Hematopoietic multipotent progenitor cell treated with erythropoietin and hydrocortisone succinate and interleukin-3 and kit ligand, for 6 days (in vitro differentiated cells): Measurements from ENCODE around the gene MINDY1.

ENCODE experiments used
- DNase-seq: peaks from one replicate; pipeline ENCODE4 v3.0.0-alpha.2; 2015

MINDY1 gene

GRCh38 chr1:150963321-150964163 lies 43.2 kb downstream of the MINDY1 start:
- DNase-seq: no peak

GRCh38 chr1:150961756-150962155 lies 44.9 kb downstream of the MINDY1 start:
- DNase-seq: no peak

DNA sequence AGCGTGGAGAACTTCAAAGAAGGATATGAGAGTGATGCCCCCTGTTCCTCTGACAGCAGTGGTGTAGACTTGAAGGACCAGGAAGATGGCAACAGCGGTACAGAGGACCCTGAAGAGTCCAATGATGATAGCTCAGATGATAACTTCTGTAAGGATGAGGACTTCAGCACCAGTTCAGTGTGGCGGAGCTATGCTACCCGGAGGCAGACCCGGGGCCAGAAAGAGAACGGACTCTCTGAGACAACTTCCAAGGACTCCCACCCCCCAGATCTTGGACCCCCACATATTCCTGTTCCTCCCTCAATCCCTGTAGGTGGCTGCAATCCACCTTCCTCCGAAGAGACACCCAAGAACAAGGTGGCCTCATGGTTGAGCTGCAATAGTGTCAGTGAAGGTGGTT lies 46.1 kb downstream of the MINDY1 start:
- DNase-seq: no peak

DNA sequence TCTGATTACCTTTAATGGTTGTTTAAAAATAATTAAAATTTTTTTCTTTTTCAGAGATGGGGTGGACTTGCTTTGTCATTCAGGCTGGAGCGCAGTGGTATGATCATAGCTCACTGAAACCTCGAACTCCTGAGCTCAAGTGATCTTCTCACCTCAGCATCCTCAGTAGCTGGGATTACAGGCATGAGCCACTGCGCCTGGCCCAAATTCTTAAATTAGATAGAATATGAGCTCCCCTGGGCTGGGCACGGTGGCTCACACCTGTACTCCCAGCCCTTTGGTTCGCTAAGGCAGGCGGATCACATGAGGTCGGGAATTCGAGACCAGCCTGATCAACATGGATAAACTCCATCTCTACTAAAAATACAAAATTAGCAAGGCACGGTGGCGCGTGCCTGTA lies 49.0 kb downstream of the MINDY1 start:
- DNase-seq: no peak

DNA sequence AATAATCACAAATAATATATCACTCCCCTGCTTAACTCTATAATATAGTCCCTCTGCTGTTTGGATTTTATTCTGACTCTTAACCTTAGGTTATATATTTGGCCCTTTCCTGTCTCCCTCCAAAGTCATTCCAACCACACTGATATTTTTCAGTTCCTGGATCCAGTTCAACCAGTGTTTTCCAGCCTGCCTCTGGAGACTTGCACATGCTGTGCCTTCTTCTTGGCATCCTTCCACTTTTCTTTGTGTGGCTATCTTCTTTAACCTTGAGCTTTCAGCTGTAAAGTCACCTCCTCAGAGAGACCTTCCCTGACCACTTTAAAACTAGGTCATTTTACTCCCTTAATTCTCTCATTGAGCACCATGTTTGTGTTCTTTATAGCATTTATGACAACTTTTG lies 51.4 kb downstream of the MINDY1 start:
- peak; percentile 81 for DNase-seq

- no peak for DNase-seq
Measured at GRCh38 chr1:150954708-150955107, 52.0 kb downstream of the MINDY1 start.
